NT2/D1 (cell line): Measurements from ENCODE around the gene CGB3.

ENCODE experiments used
- SUZ12 ChIP-seq: IDR thresholded peaks from 2 replicates; pipeline ENCODE4 v1.6.1; 2011; ENCODE audit not compliant: insufficient read length, insufficient read depth; ENCODE audit errors: extremely low read depth
- YY1 ChIP-seq: IDR thresholded peaks from 2 replicates; pipeline ENCODE4 v1.6.1; 2011; ENCODE audit not compliant: insufficient read length, insufficient read depth
- ZNF274 ChIP-seq: IDR thresholded peaks from 2 replicates; pipeline ENCODE4 v1.6.1; 2011; ENCODE audit warnings: mild to moderate bottlenecking, low read depth, low read length

- TF ChIP-seq YY1: no peak
- TF ChIP-seq SUZ12: no peak
- no peak for TF ChIP-seq ZNF274
Observed at GRCh38 chr19:49014870-49015255, 9.3 kb downstream of the CGB3 start.
